Frontal cortex (tissue), 4 donors: ENCODE data around the gene TBC1D24. TPM values are rescaled to one million over a fixed set of nuclear protein-coding genes. Genes with fewer than 3 reads are reported as not detected.

ENCODE experiments used
- DNase-seq, 2 donors: peaks; one replicate each; pipeline ENCODE4 v3.0.0; 2012; ENCODE audit warnings: low spot score in 2 of 2
- FAIRE-seq: peaks from 2 replicates; lab custom pipeline; 2012; peaks lifted over from hg19 to GRCh38; lab: Jason Lieb, UNC
- total RNA-seq: library from RNA; depleted of rRNA; stranded (reverse); fragments of >200 nt; gene quantifications from one replicate; pipeline ENCODE4 v1.2.3, GENCODE V29; 2014
- donor health status: control.
- donor health status: control.
- donor health status: control.

TBC1D24 gene
- total RNA-seq, 1 donor from 2014 or later, result 24.5 TPM

DNA sequence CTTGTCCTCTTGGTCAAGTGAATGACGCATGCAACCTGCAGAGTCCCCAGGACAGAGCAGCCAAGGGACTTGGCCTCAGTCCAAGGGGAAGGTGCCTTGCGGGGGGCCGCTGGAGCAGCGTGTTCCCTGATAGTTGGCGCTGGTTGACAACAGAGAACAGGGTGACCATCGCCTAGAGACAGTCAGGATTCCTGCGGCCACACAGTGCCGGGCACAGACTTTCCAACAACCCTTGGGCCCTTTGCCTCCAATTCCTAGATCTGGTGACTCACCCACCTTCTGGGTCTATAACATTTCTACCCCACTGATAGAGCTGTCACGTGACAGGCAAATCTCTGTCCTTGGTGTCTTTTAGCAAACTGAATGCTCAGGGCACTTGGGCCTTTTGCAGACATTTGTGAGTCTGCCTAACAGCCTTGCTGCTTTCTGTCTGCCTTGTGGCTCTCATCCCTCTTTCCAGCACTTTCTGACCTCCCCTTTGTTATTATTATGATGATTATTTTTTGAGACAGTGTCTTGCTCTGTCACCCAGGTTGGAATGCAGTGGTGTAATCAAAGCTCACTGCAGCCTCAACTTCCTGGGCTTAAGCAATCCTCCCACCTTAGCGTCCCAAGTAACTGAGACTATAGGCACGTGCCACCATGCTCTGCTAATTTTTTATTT, 26.9 kb upstream of the TBC1D24 start:
- no peak for DNase-seq
- FAIRE-seq, result no peak

- FAIRE-seq, result no peak
Measured at GRCh38 chr16:2449118-2449517, 25.8 kb upstream of the TBC1D24 start.

DNA sequence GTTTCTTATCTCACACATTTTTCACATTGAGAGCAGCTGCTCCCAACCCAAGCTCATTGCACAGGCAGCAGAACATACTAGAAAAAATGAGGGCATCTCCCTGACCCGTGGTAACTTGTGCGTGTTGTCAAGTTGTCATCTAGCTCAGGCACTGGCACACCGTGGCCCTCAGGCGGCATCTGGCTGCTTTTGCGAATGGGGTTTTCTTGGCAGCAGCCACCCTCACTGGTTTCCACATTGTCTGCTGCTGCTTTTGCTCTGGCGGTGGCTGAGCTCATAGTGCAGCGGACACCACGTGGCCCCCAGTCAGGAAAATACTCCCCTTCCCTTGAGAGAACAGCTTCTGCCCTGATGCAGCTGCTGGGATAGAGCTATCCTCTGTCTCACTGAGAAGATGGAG, 24.4 kb upstream of the TBC1D24 start:
- DNase-seq (peak; percentile 55 to 66), FAIRE-seq (no peak)

More at GRCh38 chr16:2449118-2449517, 25.8 kb upstream of the TBC1D24 start:
- no peak for DNase-seq

- no peak for FAIRE-seq
- DNase-seq, result no peak
Measured at GRCh38 chr16:2450975-2451381, 23.9 kb upstream of the TBC1D24 start.

DNA sequence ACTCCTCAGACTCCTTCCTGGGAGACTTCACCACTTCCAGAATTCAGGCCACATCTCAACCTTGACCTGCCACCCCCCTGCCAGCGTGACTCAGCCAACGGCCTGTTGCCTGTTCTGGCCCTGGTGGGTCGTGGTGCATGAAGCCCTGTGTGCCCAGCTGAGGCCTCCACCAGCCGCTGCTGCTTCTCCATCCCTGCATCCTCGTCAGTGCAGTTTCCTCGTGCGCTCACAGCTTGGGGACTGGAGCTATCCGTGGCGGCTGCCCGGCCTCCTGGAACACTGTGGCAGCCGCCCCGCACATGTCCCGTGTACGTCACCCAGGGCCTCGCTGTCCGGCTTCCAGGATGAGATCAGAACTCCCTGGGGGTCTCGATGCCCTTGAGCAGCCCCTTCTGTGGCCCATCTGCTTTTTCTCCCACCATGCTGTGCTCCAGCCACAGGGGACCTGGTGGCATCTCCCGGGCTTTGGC, 23.0 kb upstream of the TBC1D24 start:
- no peak for DNase-seq

GRCh38 chr16:2452650-2453049, 22.3 kb upstream of the TBC1D24 start:
- DNase-seq, result no peak
- no peak for FAIRE-seq

More for the DNA sequence above, 23.0 kb upstream of the TBC1D24 start:
- FAIRE-seq, result no peak

DNA sequence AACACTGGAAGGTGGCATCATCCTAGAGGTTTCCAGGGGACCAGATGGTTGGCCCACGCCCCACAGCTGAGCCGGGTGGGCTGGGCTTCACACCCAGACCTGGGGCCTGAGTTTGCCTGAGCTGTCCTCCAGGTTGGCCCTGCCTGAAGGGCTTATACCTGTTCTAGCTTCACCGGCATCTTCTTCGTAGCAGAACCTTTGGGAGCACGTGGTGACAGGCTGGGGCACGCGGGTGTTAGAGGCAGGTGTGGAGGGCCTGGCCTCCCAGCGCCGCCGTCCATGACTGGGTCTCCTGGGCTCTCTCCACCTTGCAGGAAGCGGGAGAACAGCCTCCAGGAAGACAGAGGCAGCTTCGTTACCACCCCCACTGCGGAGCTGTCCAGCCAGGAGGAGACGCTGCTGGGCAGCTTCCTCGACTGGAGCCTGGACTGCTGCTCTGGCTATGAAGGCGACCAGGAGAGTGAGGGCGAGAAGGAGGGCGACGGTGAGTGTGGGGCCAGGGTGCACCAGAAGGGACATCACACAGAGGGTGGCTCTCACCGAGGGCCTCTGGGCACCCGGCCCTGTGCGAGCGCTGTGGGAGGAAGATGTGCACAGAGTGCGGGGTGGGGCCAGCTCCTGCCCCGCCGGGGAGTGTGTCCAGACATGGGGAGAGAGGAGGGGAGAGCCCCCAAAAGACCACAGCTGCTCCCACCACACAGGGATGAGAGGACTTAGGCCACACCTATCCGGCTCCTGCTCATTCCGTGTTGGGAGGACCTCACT, 19.7 kb upstream of the TBC1D24 start:
- FAIRE-seq, result no peak
- no peak for DNase-seq

- DNase-seq (no peak), FAIRE-seq (no peak)
Measured at GRCh38 chr16:2456551-2457153, 18.3 kb upstream of the TBC1D24 start.

GRCh38 chr16:2457267-2457666, 17.7 kb upstream of the TBC1D24 start:
- DNase-seq (no peak), FAIRE-seq (no peak)

GRCh38 chr16:2457946-2458345, 17.0 kb upstream of the TBC1D24 start:
- FAIRE-seq, result no peak
- DNase-seq, result no peak

GRCh38 chr16:2458887-2459646, 15.9 kb upstream of the TBC1D24 start:
- no peak for FAIRE-seq
- DNase-seq, result no peak

- FAIRE-seq (peak; percentile 47), DNase-seq (peak; percentile 98 to 100)
Measured at GRCh38 chr16:2459647-2460390, 15.1 kb upstream of the TBC1D24 start, which contains the start of gene TEDC2. Gene TEDC2 (plus strand): TSS chr16:2460109. CDS start chr16:2460145, 36 bp downstream.

DNA sequence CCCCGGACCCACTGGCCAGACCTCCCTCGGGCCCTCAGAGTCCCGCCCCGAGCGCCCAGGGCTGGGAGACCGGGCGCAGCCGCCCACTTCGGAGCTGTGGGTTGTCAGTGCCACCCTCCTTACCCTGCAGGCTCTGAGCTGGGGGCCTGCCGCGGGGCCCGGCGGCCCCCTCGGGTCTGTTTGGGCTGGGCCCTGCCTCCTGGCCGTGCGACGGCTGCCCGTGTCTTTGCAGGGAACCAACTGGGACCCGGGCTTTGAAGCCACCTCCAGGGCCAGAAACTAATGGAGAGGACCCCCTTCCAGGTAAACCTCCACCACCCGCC, 14.6 kb upstream of the TBC1D24 start:
- FAIRE-seq, result no peak
- DNase-seq, result no peak

- DNase-seq (no peak), FAIRE-seq (no peak)
Measured at GRCh38 chr16:2460916-2461315, 14.0 kb upstream of the TBC1D24 start.

GRCh38 chr16:2462031-2462866, 12.7 kb upstream of the TBC1D24 start:
- DNase-seq, result no peak
- FAIRE-seq, result no peak

- FAIRE-seq (no peak), DNase-seq (no peak)
Measured at GRCh38 chr16:2464333-2464732, 10.6 kb upstream of the TBC1D24 start.

DNA sequence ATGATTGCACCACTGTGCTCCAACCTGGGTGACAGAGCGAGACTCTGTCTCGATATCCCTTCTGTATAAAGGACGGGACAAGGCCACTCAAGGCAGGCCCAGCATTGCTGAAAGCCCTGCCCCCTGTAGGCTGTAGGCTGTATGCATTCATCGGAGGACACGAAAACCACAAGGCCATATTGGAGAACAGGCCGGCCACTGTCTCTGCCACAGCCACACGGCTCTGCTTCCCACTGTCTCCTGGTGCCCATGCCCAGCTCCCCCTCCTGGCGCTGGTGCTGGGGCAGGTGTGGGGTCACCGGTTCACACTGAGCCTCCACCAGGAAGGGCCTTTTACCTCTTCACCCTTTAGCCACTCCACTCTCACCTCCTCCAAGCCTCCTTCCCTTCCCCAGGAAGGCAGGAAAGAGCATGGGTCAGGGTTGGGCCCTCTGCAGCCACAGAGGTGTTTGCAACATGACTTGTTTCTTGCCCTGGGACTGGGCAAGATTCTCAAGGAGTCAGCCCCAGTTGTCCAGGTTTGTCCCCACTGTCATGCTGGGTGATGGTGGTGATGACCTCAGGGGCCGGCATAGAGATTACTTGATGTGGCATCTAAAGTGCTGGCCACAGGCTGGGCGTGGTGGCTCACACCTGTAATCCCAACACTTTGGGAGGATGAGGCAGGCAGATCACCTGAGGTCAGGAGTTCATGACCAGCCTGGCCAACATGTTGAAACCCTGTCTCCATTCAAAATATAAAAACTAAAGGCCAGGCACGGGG, 9.1 kb upstream of the TBC1D24 start:
- FAIRE-seq (no peak), DNase-seq (no peak)
